DMS 273 (cell line): ENCODE measurements around the gene TNC.

Experiments
- DNase-seq: peaks from one replicate; lab custom pipeline; 2025; ENCODE audit not compliant: unreplicated experiment; lab: John Stamatoyannopoulos, UW

TNC gene

DNA sequence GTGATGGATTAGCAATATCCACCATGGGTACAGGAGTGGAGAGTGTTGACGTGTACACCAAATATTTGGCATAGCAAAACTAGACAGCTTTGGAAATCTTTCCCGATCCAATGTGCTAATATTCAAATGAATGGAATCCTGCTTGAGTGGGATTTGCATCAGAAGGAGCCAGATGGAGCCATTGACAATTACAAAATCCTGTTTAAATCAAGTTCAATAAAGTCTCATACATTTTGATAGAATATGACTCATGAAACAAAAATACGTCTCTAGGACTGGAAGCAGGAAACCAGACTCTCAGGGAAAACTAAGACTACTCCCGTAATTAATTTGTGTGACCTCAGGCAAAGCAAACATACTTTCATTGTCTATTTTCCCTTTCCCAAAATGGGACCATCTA lies 13.0 kb downstream of the TNC start:
- DNase-seq: no peak

GRCh38 chr9:115103746-115104477 lies 14.0 kb downstream of the TNC start:
- no peak for DNase-seq

- DNase-seq: no peak
These were observed 18.1 kb downstream of the TNC start for GRCh38 chr9:115099901-115100300.

GRCh38 chr9:115098226-115098965 lies 19.6 kb downstream of the TNC start:
- no peak for DNase-seq

GRCh38 chr9:115093520-115093919 lies 24.4 kb downstream of the TNC start:
- DNase-seq: no peak

- DNase-seq: no peak
These were observed 27.5 kb downstream of the TNC start for GRCh38 chr9:115090486-115090885.

DNA sequence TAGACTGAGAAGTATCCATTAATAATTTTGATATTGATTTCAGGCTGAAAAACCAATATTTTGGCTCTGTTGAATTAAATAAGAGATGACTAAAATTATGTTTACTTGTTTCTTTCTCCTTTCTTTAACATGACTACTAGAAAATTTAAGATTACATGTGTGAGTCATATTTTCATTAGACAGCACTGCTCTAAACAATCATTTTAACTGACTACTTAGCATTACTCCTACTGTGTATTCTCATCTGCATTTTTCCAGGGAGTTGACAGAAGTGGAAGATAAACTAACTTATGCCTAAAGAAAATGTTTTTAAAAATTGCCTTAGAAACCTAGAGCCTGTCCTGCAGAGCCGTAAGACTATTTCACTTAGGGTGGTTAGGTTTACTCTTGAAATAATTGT lies 29.1 kb downstream of the TNC start:
- DNase-seq: no peak

- DNase-seq: no peak
These were observed 31.1 kb downstream of the TNC start for GRCh38 chr9:115086886-115087285.

- DNase-seq: no peak
These were observed 31.5 kb downstream of the TNC start for GRCh38 chr9:115086461-115086860.

DNA sequence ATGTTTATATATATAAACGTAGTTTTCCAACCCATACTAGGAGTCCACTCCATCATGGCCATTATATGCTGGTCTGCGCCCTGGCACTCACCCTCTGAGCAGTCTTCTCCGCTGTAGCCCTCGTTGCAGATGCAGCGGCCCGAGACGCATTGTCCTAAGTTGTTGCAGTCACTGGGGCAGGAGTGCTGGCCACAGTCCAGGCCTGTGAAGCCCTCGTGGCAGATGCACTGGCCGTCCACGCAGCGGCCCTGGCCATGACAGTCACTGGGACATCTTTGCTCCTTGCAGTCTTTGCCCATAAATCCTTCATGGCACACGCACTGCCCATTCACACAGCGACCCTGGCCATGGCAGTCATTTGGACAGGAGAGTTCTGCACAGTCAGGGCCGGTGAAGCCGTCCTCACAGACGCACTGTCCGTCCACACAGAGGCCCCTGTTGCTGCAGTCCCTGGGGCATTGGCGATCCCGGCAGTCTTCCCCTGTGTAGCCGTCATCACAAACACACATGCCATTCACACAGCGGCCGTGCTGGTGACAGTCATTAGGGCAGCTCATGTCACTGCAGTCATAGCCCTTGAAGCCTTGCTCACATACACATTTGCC lies 32.1 kb downstream of the TNC start:
- DNase-seq: no peak

GRCh38 chr9:115084709-115085108 lies 33.2 kb downstream of the TNC start:
- DNase-seq: no peak

- no peak for DNase-seq
These were observed 33.8 kb downstream of the TNC start for GRCh38 chr9:115084157-115084556.

- DNase-seq: no peak
These were observed 37.7 kb downstream of the TNC start for GRCh38 chr9:115080242-115080641.

DNA sequence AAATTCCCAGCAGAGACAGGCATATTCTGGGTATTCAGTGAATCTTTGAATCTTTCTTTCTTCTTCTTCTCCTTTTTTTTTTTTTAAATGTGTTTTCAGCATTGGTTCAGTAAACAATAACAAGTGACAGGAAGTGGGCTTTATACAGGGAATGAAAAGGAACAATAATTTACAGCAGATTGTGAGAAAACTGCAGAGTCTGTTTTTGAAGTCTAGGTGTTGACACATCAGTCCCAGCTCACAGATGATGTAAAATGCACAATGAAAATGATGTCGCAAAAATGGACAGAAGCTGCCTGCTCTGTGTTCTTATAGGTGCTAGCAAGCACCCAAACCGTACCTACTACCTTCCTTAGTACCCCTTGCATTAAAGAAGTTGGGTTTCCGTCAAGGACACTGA lies 38.8 kb downstream of the TNC start:
- DNase-seq: no peak

- no peak for DNase-seq
These were observed 44.5 kb downstream of the TNC start for GRCh38 chr9:115073456-115073855.

DNA sequence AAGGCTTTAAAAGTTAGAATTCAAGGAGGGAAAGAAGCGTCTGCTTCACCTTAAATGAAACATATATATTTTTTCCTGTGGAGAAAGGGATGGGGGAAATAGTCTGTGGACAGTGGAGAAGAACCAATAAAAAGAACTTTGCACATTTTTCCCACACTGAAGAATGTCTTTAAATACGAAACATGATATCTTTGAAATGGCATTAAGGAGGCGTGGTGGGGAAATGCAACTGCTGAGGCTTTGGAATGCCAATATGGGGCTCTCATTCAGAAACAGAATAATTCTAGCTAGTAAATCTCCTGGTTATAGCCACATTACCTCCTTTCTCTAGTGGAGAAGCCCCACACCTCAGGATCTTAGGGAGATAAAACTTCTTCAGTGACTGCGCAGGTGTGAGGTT lies 46.8 kb downstream of the TNC start:
- DNase-seq: no peak

DNA sequence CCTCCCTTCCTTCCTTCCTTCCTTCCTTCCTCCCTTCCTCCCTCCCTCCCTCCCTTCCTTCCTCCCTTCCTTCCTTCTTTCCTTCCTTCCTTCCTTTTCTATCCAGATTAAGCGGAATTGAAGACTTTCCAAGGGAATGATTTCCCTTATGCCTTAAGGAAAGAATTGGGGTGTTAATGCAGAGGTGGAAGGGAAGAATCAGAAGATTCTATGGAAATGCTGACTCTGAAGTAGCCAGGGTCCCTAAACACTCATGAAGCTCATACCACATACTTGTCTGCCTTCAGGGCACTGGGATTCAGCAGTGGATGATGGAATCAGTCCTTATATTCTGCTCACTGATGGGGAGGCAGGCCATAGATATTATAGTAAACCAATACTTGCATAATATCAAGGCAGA lies 48.2 kb downstream of the TNC start:
- DNase-seq: no peak

GRCh38 chr9:115069302-115069701 lies 48.7 kb downstream of the TNC start:
- DNase-seq: no peak

- no peak for DNase-seq
These were observed 49.9 kb downstream of the TNC start for GRCh38 chr9:115068031-115068430.

DNA sequence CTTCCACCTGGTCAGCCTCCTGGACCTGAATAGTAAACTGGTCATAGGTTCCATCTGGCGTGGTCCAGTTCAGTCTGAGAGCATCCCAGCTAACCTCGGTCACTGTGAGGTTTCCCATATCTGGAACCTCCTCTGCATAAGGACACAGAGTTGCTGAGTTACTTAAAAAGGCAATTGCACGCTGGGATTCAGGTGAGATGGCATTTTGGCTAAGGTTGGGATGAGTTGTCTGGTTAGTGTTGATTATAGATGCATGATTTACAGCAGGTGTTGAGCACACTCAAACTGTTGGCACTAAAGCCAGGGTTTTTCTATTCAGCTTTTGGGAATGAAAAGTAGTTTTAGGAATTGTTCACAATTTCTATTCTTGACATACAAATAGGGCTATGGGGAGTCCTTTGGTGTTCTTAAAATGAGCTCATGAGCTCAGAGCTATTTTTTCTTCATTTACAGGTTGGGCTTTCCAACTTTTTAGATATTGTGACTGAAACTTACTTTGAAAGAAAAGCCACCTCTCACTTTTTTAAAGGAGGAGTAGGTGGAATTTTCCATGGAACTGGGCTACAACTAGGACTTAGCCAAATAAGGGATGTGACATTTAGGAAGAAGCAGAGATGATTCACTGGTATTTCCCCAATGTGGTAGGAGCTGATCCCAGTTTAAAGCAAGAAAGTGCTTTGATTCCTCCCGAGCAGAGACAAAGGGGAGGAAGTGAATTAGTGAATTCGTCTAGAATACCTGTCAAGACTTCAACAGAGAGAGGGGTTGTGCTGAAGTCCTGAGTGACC lies 54.7 kb downstream of the TNC start:
- DNase-seq: no peak

DNA sequence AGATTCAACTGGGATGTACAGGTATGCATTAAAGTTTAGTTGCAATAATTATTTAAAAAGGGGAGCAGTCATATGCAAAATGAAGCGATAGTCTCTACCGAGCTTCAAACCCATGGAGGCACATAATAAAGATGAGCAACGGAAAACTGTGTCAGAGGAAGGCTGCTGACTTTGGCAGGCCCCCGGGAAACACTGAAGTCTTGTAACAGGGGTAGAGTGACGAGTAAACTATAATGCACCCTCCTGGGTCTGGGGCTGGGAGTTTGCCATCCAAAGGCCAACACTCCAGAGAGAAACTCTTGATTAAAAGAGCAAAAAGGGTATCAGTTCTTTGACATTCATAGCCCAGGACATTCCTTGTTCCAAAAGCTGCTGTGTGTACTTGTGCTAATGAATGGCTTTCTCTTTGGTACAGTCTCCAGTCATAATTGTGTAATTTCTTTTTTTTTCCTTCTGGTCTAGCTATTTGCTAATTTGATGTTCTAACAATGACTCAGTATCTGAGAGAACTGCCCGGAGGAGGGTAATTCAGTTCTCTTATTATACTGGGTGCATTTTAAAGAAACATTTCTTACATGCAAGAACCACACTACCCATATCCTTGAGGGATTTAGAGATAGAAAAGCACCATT lies 59.2 kb downstream of the TNC start:
- no peak for DNase-seq
